ENCODE measurements around the gene SLAMF8. TPM values are rescaled to one million over a fixed set of nuclear protein-coding genes. Genes with fewer than 3 reads are reported as not detected.

The SLAMF8 gene
- total RNA-seq (2021; fragmentation: NEBNext Ultra II Directional; extraction: Animal tissue kit (Norgen Biotek cat#: 25700)) (not detected in 2 replicates), polyA plus RNA-seq (2011; rRNA removed) (not detected in 2 replicates), polyA minus RNA-seq (2011; rRNA and poly(A)+ RNA removed) (not detected in 2 replicates)
- not detected for polyA plus RNA-seq (2011; cell fraction: cytosol; rRNA removed)
- polyA plus RNA-seq (2011; cell fraction: nucleus; rRNA removed) = not detected
- polyA plus RNA-seq (2012, experiment 1 of 2) = 0.28 TPM in 1 of 4 replicates, not detected in the others
- not detected for polyA plus RNA-seq (2012, experiment 2 of 2)
- not detected for polyA plus RNA-seq (2013, experiment 1 of 2)
- polyA plus RNA-seq (2013, experiment 2 of 2) = not detected
- polyA minus RNA-seq (2011; cell fraction: cytosol; rRNA and poly(A)+ RNA removed) = not detected
- not detected for polyA minus RNA-seq (2011; cell fraction: nucleus; rRNA and poly(A)+ RNA removed)
- long read RNA-seq, experiment 1 = 0 reads
- long read RNA-seq, experiment 2 = 0 reads

DNA sequence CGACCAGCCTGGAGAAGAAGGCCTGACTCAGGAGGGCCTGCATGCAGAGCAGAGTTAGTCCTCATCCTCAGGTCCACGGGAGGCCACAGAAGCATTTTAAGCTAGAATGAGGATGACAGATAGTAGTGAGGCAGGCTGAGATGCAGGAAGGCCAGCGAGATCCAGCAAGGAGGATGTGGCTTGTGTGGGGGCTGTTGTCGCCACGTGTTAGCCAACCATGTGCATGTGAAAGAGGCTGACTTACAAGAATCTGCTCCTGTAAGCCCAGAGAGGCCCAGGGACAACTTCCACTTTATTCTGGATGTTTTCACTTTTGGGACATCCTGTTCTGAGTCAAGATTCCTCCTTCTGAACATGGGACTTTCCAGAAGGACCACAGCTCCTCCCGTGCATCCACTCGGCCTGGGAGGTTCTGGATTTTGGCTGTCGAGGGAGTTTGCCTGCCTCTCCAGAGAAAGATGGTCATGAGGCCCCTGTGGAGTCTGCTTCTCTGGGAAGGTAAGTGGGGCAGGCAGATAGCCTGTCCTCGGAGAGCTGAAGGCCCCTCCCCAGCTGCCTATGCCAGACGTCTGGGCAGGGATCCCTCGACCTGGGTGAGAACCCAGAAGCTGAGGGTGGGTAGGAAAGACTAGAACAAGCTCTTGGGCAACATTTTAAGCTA is at the start of gene SLAMF8:
TSS of gene SLAMF8 (plus strand) at position 433 of the 661 bp plus-strand sequence. CDS start at position 459, 26 bp downstream.
- no peaks in the 10 kb centered on the region; a peak in 1 of 7 replicates for H3K27me3 ChIP-seq (replicated peaks in 1 of 4; ENCODE audit: control insufficient read depth in 3 of 4, extremely low read depth in 1 of 4, insufficient read depth in 3 of 4, low read length in 3 of 4)

More for the DNA sequence above, at the start of gene SLAMF8:
- H3K27ac ChIP-seq (ENCODE audit: low read depth, low read length) = no peak within 1 kb of the TSS
- no peak within 1 kb of the TSS for H3K4ac ChIP-seq (replicated peaks; ENCODE audit: insufficient read length, low read depth, low read length)
- no peaks in the 10 kb centered on the region for H3K23me2 ChIP-seq (ENCODE audit: low read depth, low read length)
- no peak within 1 kb of the TSS for H4K8ac ChIP-seq (ENCODE audit: extremely low read depth, insufficient read depth, low read length)
- no peak within 1 kb of the TSS for H4K91ac ChIP-seq (replicated peaks; ENCODE audit: insufficient read length, low read length)
- DNase-seq (ENCODE audit: low read depth in 1 of 2, low spot score in 2 of 2) (no peak), FAIRE-seq (no peak)
- no peak within 1 kb of the TSS for H2AFZ ChIP-seq (ENCODE audit: low read length)
- no peak within 1 kb of the TSS for H3K9ac ChIP-seq (replicated peaks in 1 of 4; ENCODE audit: extremely low read depth in 1 of 4, low read depth in 3 of 4, low read length in 3 of 4)
- no peaks in the 10 kb centered on the region for H3K9me3 ChIP-seq (ENCODE audit: insufficient read depth in 2 of 2, low read depth in 1 of 2, low read length in 1 of 2)
- 84% methylated on average over 10 of the region's 11 CpGs; no CpG with 5 or more reads in 1 of the 2 experiments for WGBS, 2 experiments (ENCODE audit: extremely low coverage in 1 of 2, insufficient coverage in 1 of 2, insufficient read length in 1 of 2, insufficient replicate concordance in 2 of 2, low coverage in 1 of 2, low lambda C conversion rate in 2 of 2, missing lambda C conversion rate in 1 of 2)
- H3K79me1 ChIP-seq (ENCODE audit: low read depth, low read length) = no peaks in the 10 kb centered on the region
- H2AK5ac ChIP-seq (ENCODE audit: low read depth, low read length) = no peak within 1 kb of the TSS
- no peak within 1 kb of the TSS for H2BK15ac ChIP-seq (ENCODE audit: low read length)
- H3K14ac ChIP-seq (ENCODE audit: insufficient read length) = no peak within 1 kb of the TSS
- no peak within 1 kb of the TSS for H2BK12ac ChIP-seq (ENCODE audit: low read depth, low read length)
- H3K18ac ChIP-seq (ENCODE audit: extremely low read depth, low read length) = no peak within 1 kb of the TSS
- no peak within 1 kb of the TSS for H3K23ac ChIP-seq (ENCODE audit: insufficient read length)
- no peak for TF ChIP-seq TEAD4 (IDR thresholded peaks at IDR 0.05; ENCODE audit: low read depth, low read length)
- no peak for TF ChIP-seq YY1 (IDR thresholded peaks at IDR 0.05; ENCODE audit: low read depth, low read length)
- ChIA-PET CTCF (ENCODE audit: partially characterized antibody) (interaction anchor here (0.9 to 11.2 kb wide), 7 partner anchors 12 to 181 kb away, joined by 3 to 175 read pairs (median 5); partner anchors contain the start of gene FCRL6), POLR2A (ENCODE audit: partially characterized antibody) (no interaction called here)
- no peak within 1 kb of the TSS for H2BK20ac ChIP-seq (ENCODE audit: low read length)
- no peak within 1 kb of the TSS for H3K4me3 ChIP-seq (ENCODE audit: extremely low read depth in 1 of 4, insufficient read depth in 2 of 4, low read depth in 3 of 4, low read length in 4 of 4)
- H4K5ac ChIP-seq (ENCODE audit: insufficient read length, low read depth, low read length) = no peak within 1 kb of the TSS
- no peak within 1 kb of the TSS for H3K4me2 ChIP-seq (ENCODE audit: insufficient read depth in 1 of 2, low read depth in 2 of 2, low read length in 2 of 2)
- no peaks in the 10 kb centered on the region for H4K20me1 ChIP-seq (replicated peaks in 1 of 2; ENCODE audit: control insufficient read depth in 1 of 2, insufficient read depth in 2 of 2, low read length in 2 of 2)
- no peaks in the 10 kb centered on the region for H3K79me2 ChIP-seq (ENCODE audit: control insufficient read depth in 1 of 2, insufficient read depth in 2 of 2, low read length in 2 of 2)
- no peaks in the 10 kb centered on the region for H3K36me3 ChIP-seq (ENCODE audit: control insufficient read depth in 2 of 4, insufficient read depth in 4 of 4, low read length in 3 of 4)
- no peak within 1 kb of the TSS for H3K56ac ChIP-seq (replicated peaks; ENCODE audit: insufficient read length, low read depth, low read length)
- H3K4me1 ChIP-seq (replicated peaks in 1 of 4; ENCODE audit: control insufficient read depth in 3 of 4, insufficient read depth in 4 of 4, low read length in 3 of 4) = 0 out of 7 replicates have a peak, but pooled peaks cover 0 to 3% (median under 1%) of the 10 kb centered on the region in 4 experiments
- H2BK5ac ChIP-seq (ENCODE audit: low read depth, low read length) = no peak within 1 kb of the TSS
- no peak within 1 kb of the TSS for H2BK120ac ChIP-seq (replicated peaks; ENCODE audit: low read depth, low read length)
